ENCODE measurements around the gene CARNS1.

The CARNS1 gene

GRCh38 chr11:67431346-67432249 is 16.1 kb downstream of the CARNS1 start:
- POLR2A ChIA-PET: interaction anchor here (0.7 to 1.2 kb wide), 3 partner anchors 11 to 59 kb away, joined by 3 read pairs; partner anchors contain the start of gene PPP1CA
- CTCF ChIA-PET: no interaction called here
- no peak overlapping the region for H3K4me3 ChIP-seq (ENCODE audit: low read depth, low read length)
- no peak for TF ChIP-seq CTCF (IDR thresholded peaks at IDR 0.05; ENCODE audit: insufficient read depth, low read length, missing control alignments)
- no peak for DNase-seq (ENCODE audit: low read depth, low spot score)

- ChIA-PET CTCF (no interaction called here), POLR2A (interaction anchor here (0.7 to 0.8 kb wide), 2 partner anchors 10 to 58 kb away, joined by 3 read pairs; no protein-coding TSS in a partner anchor)
- no peak overlapping the region for H3K4me3 ChIP-seq (ENCODE audit: low read depth, low read length)
- no peak for TF ChIP-seq CTCF (IDR thresholded peaks at IDR 0.05; ENCODE audit: insufficient read depth, low read length, missing control alignments)
- no peak for DNase-seq (ENCODE audit: low read depth, low spot score)
These were observed 17.3 kb downstream of the CARNS1 start for GRCh38 chr11:67432655-67433349.

GRCh38 chr11:67433536-67434394 is 18.3 kb downstream of the CARNS1 start:
- no peak overlapping the region for H3K4me3 ChIP-seq (ENCODE audit: low read depth, low read length)
- ChIA-PET CTCF (no interaction called here), POLR2A (no interaction called here)
- no peak for TF ChIP-seq CTCF (IDR thresholded peaks at IDR 0.05; ENCODE audit: insufficient read depth, low read length, missing control alignments)
- no peak for DNase-seq (ENCODE audit: low read depth, low spot score)

DNA sequence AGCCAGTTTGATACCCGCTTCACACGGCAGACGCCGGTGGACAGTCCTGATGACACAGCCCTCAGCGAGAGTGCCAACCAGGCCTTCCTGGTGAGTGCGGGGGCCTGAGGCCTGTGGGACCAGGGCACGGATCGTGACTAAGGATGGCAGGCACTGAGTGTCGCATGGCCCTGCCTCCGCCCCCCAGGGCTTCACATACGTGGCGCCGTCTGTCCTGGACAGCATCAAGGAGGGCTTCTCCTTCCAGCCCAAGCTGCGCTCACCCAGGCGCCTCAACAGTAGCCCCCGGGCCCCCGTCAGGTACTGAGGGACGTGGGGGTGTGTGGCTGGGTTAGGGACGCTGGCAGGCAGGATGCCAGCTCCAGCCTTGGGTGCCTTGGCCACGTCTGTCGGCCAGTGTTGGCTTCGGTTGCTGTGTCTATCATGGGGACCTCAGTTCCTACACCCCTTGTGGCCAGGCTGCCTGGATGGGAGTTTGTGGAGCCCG is 19.0 kb downstream of the CARNS1 start:
- POLR2A ChIA-PET: no interaction called here
- CTCF ChIA-PET: no interaction called here
- H3K4me3 ChIP-seq (ENCODE audit: low read depth, low read length): no peak overlapping the region
- no peak for TF ChIP-seq CTCF (IDR thresholded peaks at IDR 0.05; ENCODE audit: insufficient read depth, low read length, missing control alignments)
- no peak for DNase-seq (ENCODE audit: low read depth, low spot score)

GRCh38 chr11:67435031-67435726 is 19.7 kb downstream of the CARNS1 start:
- ChIA-PET CTCF (no interaction called here), POLR2A (no interaction called here)
- no peak for TF ChIP-seq CTCF (IDR thresholded peaks at IDR 0.05; ENCODE audit: insufficient read depth, low read length, missing control alignments)
- no peak for DNase-seq (ENCODE audit: low read depth, low spot score)
- no peak overlapping the region for H3K4me3 ChIP-seq (ENCODE audit: low read depth, low read length)
